NCI-H2081 (cell line): Measurements from ENCODE around the gene DHRS7.
"Not testable (repeated sequence)": the region's sequence is repeated elsewhere in the genome, so short reads cannot be mapped to it uniquely, and the experiment has no call there.

Experiments used
- DNase-seq, 2 experiments: peaks; one replicate each; lab custom pipeline; 2025; lab: John Stamatoyannopoulos, UW

Gene DHRS7

GRCh38 chr14:60133487-60133886, 31.7 kb downstream of the DHRS7 start:
- DNase-seq: no peak

- DNase-seq: no peak
Observed at GRCh38 chr14:60125918-60126317, 39.3 kb downstream of the DHRS7 start.

GRCh38 chr14:60116181-60116580, 49.0 kb downstream of the DHRS7 start:
- no peak for DNase-seq

GRCh38 chr14:60114881-60115280, 50.3 kb downstream of the DHRS7 start:
- DNase-seq: no peak

GRCh38 chr14:60111732-60112131, 53.5 kb downstream of the DHRS7 start:
- DNase-seq: no peak

GRCh38 chr14:60107477-60107876, 57.7 kb downstream of the DHRS7 start:
- DNase-seq: no peak

GRCh38 chr14:60106339-60106738, 58.9 kb downstream of the DHRS7 start:
- DNase-seq: no peak

GRCh38 chr14:60102389-60102788, 62.8 kb downstream of the DHRS7 start:
- DNase-seq: no peak

- no peak for DNase-seq
Observed at GRCh38 chr14:60101786-60102185, 63.4 kb downstream of the DHRS7 start.

GRCh38 chr14:60099855-60100254, 65.3 kb downstream of the DHRS7 start:
- DNase-seq: not testable (repeated sequence)

- DNase-seq: no peak
Observed at GRCh38 chr14:60097974-60098373, 67.2 kb downstream of the DHRS7 start.

- peak in 1 of 2 experiments; percentile 8 for DNase-seq
Observed at GRCh38 chr14:60095781-60096450, 69.3 kb downstream of the DHRS7 start.

- DNase-seq: no peak
Observed at GRCh38 chr14:60095231-60095630, 70.0 kb downstream of the DHRS7 start.

GRCh38 chr14:60094306-60094897, 70.8 kb downstream of the DHRS7 start:
- DNase-seq: no peak
